Activated naive CD4-positive, alpha-beta T cell treated with anti-CD3 and anti-CD28 coated beads for 36 hours (primary cell): ENCODE data around the gene BRPF1. TPM values are rescaled to one million over a fixed set of nuclear protein-coding genes. Genes with fewer than 3 reads are reported as not detected.

Experiments used
- CTCF ChIA-PET: fragments of 350-600 bp; sonication (Branson Sonifier 250); formaldehyde crosslinking; loops from one replicate; lab custom pipeline; 2021; ENCODE audit warnings: antibody characterized with exemption; lab: Charles Lee
- DNase-seq: peaks from one replicate; pipeline ENCODE4 v3.0.0-alpha.2; 2020
- H3K27ac Mint-ChIP-seq: one replicate; pipeline ENCODE4 v1.8.0; 2021; ENCODE audit warnings: mild to moderate bottlenecking, mixed read lengths
- H3K27me3 Mint-ChIP-seq: one replicate; pipeline ENCODE4 v1.8.0; 2021; ENCODE audit warnings: low read depth, mixed read lengths
- H3K36me3 Mint-ChIP-seq: one replicate; pipeline ENCODE4 v1.8.0; 2021; ENCODE audit warnings: low read depth, mixed read lengths
- H3K4me1 Mint-ChIP-seq: one replicate; pipeline ENCODE4 v1.8.0; 2021; ENCODE audit warnings: low read depth, mixed read lengths
- H3K4me3 Mint-ChIP-seq: one replicate; pipeline ENCODE4 v1.8.0; 2021; ENCODE audit warnings: mild to moderate bottlenecking, moderate library complexity, mixed read lengths
- H3K9me3 Mint-ChIP-seq: one replicate; pipeline ENCODE4 v1.8.0; 2021; ENCODE audit warnings: mixed read lengths
- intact Hi-C: fragments of 100-400 bp; cut with micrococcal nuclease; formaldehyde crosslinking; loops from one replicate; pipeline ENCODE4 v1.15.1; 2023
- total RNA-seq, 2 experiments: library from RNA; stranded (reverse); gene quantifications; one replicate each; pipeline ENCODE4 v1.2.3, GENCODE V29; 2021

The BRPF1 gene, protein sequence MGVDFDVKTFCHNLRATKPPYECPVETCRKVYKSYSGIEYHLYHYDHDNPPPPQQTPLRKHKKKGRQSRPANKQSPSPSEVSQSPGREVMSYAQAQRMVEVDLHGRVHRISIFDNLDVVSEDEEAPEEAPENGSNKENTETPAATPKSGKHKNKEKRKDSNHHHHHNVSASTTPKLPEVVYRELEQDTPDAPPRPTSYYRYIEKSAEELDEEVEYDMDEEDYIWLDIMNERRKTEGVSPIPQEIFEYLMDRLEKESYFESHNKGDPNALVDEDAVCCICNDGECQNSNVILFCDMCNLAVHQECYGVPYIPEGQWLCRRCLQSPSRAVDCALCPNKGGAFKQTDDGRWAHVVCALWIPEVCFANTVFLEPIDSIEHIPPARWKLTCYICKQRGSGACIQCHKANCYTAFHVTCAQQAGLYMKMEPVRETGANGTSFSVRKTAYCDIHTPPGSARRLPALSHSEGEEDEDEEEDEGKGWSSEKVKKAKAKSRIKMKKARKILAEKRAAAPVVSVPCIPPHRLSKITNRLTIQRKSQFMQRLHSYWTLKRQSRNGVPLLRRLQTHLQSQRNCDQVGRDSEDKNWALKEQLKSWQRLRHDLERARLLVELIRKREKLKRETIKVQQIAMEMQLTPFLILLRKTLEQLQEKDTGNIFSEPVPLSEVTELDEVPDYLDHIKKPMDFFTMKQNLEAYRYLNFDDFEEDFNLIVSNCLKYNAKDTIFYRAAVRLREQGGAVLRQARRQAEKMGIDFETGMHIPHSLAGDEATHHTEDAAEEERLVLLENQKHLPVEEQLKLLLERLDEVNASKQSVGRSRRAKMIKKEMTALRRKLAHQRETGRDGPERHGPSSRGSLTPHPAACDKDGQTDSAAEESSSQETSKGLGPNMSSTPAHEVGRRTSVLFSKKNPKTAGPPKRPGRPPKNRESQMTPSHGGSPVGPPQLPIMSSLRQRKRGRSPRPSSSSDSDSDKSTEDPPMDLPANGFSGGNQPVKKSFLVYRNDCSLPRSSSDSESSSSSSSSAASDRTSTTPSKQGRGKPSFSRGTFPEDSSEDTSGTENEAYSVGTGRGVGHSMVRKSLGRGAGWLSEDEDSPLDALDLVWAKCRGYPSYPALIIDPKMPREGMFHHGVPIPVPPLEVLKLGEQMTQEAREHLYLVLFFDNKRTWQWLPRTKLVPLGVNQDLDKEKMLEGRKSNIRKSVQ (N-terminal part only)
- 10 to 100 TPM; 16.8 to 19.4 TPM for total RNA-seq

DNA sequence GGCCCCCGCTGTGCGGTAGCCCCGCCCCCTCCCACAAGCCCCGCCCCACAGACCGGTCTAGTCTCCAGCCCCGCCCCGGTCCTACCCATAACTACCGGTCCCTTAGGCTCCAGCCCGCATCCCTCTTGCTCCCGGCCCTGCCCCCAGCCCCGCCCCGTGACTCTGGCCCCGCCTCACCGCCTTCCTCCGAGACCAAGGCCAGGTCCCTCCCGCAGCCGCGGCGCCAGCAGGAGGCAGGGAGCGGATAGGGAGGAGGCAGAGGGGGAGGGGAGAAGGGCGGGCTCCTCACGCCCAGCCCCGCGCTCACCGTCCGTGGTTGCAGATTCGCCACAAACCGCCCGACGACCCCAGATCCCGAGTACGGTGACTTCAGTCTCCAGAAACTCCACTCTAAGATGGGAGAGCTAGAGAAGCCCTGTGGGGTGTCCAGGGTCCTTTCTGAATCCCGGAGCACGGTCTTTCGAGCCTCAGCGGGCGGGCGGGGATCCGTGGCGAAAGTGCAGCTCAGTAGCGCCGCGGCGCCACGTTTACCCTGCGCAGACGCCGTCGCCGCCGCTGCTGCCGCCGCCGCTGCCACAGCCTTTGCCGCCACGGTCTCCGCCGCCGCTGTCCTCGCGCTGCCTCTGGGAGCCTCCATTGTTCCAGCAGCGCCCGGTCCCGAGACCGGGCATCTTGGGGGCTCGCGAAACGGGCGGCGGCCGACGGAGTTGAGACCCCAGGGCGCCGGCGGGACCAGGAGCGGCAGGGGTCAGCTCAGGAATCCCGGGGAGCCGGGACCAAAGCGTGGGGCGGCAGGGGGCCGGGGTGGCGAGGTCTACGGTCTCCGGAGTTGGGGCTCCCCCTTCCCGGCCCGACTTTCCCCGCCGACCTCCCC lies at the start of gene BRPF1:
TSS of gene BRPF1 (plus strand) at position 530 of the 874 bp plus-strand sequence. CDS start 2,406 bp downstream, outside the sequence.
- H3K27me3 Mint-ChIP-seq: no peaks in the 10 kb centered on the region
- peak; percentile 100 for DNase-seq
- H3K27ac Mint-ChIP-seq: peak within 1 kb of the TSS; percentile 95
- no peaks in the 10 kb centered on the region for H3K9me3 Mint-ChIP-seq
- CTCF ChIA-PET: interaction anchor here (1.0 to 1.7 kb wide), 4 partner anchors 9 to 47 kb away, joined by 3 to 4 read pairs (median 4); partner anchors contain the start of genes CAMK1 and OGG1
- H3K36me3 Mint-ChIP-seq: peaks cover 11% of the 10 kb centered on the region
- intact Hi-C loops: loop anchor here (1.0 to 5.0 kb wide), 13 partner anchors 19 to 768 kb away; partner anchors contain the start of genes CRELD1, EMC3, JAGN1 and MTMR14
- H3K4me1 Mint-ChIP-seq: peaks cover 59% of the 10 kb centered on the region
- peak within 1 kb of the TSS; percentile 84 for H3K4me3 Mint-ChIP-seq

DNA sequence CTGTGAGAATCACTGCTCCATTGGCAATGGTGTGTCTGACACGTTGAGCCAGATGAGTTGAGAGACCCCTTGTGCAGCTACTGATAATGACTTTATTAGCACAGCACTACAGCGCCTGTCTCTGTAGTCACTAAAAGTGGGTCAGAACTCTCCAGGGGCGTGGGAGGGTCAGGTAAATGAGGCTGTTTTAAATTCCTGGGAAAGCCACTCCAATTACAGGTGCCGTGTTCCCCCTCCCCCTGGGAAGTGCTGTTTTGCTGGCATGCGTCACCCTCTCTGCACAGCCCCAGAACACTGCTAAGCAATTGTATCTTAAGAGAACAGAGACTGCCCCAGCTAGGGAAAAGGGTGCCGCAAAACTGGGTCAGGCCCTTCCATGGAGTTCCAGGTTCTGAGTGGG lies 49.4 kb upstream of the BRPF1 start:
- CTCF ChIA-PET: no interaction called here
- Mint-ChIP-seq H3K27ac (no peak overlapping the region), H3K36me3 (peaks cover 46% of the 10 kb centered on the region), H3K4me1 (no peaks in the 10 kb centered on the region), H3K27me3 (no peaks in the 10 kb centered on the region), H3K9me3 (no peaks in the 10 kb centered on the region), H3K4me3 (no peak overlapping the region)
- no peak for DNase-seq
- intact Hi-C loops: no loop called here

DNA sequence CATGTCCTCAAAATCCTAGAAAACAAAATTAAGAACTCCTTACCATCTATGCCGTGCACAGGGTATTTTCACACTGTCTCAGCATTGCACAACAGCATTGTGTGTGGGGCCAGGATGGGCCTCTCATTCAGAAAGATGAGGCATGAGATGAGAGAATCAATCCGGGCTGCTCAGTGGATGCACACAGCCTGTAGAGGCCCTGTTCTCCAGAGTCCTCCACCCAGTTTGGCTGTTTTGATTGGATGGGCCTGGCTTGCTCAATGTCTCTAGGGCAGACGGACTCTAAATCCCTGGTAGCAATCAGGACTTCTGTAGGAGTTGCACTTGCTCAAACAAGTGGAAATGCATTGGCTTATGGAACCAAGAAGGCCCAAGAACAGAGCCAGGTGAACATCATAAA lies 48.1 kb upstream of the BRPF1 start:
- intact Hi-C loops: no loop called here
- no peaks in the 10 kb centered on the region for H3K27me3 Mint-ChIP-seq
- no peaks in the 10 kb centered on the region for H3K9me3 Mint-ChIP-seq
- H3K4me3 Mint-ChIP-seq: no peak overlapping the region
- H3K27ac Mint-ChIP-seq: no peak overlapping the region
- peaks cover 47% of the 10 kb centered on the region for H3K36me3 Mint-ChIP-seq
- CTCF ChIA-PET: interaction anchor here (0.6 kb wide), 1 partner anchor 300 kb away, joined by 4 read pairs; no protein-coding TSS in a partner anchor
- H3K4me1 Mint-ChIP-seq: no peaks in the 10 kb centered on the region
- no peak for DNase-seq

DNA sequence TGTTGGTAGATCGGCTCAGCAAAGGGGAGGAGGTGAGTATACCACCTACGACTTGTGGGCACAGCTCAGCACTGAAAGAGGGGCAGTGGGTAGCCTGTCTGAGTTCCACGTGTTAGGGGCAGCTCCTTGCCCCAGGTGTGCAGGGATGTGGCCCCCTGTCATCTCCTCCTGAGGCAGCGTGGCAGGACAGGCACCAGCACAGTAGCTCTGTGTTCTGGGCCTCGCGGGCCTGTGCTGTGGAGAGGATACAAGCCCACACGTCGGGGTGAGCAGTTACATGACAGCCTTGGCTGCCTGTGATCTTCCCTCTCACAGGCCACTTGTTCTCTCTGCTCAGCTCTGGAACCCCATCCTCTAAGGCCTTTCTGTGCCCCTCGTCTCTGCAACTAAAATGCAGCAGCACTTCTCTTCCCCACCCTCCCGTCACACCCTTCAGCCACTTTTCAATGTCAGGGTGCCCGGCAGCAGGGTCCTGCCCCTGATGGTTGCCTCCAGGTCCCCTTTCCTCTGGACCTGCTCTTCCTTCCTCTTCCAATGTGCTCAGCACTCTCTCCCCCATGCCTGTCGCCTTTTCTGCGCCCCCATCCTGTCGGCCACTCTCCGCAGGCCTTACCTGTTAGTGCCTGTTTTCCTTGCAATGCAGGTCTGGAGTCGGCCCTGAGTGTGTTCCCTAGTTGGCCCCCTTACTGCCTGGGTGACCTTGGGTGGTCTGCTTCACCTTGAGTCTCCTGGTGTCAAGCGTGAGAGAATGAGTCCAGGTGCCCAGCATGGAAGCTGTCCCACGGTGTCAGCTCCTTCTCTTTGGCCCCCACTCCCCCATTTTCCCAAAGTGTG lies 46.1 kb upstream of the BRPF1 start:
- CTCF ChIA-PET: no interaction called here
- intact Hi-C loops: no loop called here
- H3K4me1 Mint-ChIP-seq: no peaks in the 10 kb centered on the region
- H3K27me3 Mint-ChIP-seq: no peaks in the 10 kb centered on the region
- no peak for DNase-seq
- H3K36me3 Mint-ChIP-seq: peaks cover 40% of the 10 kb centered on the region
- no peak overlapping the region for H3K27ac Mint-ChIP-seq
- H3K4me3 Mint-ChIP-seq: no peak overlapping the region
- no peaks in the 10 kb centered on the region for H3K9me3 Mint-ChIP-seq

DNA sequence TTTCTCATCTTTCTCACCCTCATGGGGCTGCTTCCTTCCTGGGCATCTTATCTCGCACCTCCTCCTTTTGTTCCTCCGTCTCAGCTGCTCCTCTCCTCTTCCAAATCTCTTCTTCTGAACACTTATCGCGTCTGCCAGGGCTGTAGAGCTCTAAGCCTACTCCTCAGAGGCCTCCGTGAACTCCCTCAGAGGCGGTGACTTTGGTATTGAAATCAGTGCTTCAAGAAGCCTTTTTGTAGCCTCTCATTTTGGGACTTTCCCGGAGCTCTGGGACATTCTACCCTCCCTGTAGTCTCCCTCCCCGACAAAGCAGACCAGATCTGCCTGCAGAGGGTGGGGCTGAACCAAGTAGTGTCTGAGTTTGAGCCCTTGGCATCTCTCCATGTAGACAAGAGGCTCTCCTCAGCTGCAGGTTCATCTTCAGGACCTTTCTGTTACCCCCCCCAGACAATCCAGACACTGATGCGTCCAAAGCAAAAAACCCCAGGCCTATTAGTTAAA lies 45.4 kb upstream of the BRPF1 start:
- no peak for DNase-seq
- intact Hi-C loops: no loop called here
- Mint-ChIP-seq H3K27me3 (no peaks in the 10 kb centered on the region), H3K36me3 (peaks cover 36% of the 10 kb centered on the region), H3K27ac (no peak overlapping the region), H3K9me3 (no peaks in the 10 kb centered on the region), H3K4me3 (no peak overlapping the region), H3K4me1 (no peaks in the 10 kb centered on the region)
- CTCF ChIA-PET: no interaction called here

DNA sequence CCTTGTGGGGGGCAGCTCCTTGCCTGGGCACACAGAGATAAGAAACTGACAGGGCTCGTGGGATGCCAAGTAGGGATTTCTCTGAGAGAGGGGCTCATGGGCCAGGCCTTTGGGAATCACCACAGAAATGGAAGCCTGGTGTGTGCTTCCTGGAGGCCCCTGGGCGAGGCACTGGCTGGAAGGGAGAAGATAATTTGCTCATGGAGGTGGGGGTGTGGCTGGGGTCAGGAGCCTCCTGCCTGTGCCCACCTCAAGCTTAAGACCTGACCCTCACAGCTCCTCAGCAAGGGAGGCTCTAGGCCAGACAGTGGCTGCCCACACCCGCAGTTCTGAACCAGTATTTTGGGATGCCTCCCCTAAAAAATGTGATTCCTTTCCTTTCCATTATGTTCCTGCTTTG lies 44.8 kb upstream of the BRPF1 start:
- Mint-ChIP-seq H3K27ac (no peak overlapping the region), H3K36me3 (peaks cover 36% of the 10 kb centered on the region), H3K4me1 (no peaks in the 10 kb centered on the region), H3K27me3 (no peaks in the 10 kb centered on the region), H3K9me3 (no peaks in the 10 kb centered on the region), H3K4me3 (no peak overlapping the region)
- DNase-seq: no peak
- CTCF ChIA-PET: no interaction called here
- intact Hi-C loops: no loop called here

DNA sequence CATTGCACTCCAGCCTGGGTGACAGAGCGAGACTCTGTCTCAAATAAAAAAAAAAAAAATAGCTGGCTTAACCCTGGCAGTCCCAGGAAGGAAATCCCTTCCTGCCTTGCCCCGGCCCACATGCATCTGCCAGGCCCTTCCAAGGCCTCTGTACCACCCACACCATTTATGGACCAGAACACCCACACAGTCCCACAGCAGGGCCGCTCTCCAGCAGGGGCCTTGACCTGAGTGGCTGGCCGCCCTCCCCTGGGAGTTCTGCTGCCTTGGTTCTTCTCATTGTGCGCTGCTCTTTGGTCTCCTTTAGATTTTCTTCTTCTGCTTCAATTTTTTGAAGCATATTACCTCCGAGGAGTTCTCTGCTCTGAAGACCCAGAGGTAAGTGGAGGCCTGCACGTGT lies 44.0 kb upstream of the BRPF1 start:
- H3K4me1 Mint-ChIP-seq: no peaks in the 10 kb centered on the region
- no peaks in the 10 kb centered on the region for H3K27me3 Mint-ChIP-seq
- H3K36me3 Mint-ChIP-seq: peaks cover 37% of the 10 kb centered on the region
- H3K9me3 Mint-ChIP-seq: no peaks in the 10 kb centered on the region
- CTCF ChIA-PET: no interaction called here
- intact Hi-C loops: no loop called here
- no peak overlapping the region for H3K27ac Mint-ChIP-seq
- H3K4me3 Mint-ChIP-seq: no peak overlapping the region
- DNase-seq: no peak

DNA sequence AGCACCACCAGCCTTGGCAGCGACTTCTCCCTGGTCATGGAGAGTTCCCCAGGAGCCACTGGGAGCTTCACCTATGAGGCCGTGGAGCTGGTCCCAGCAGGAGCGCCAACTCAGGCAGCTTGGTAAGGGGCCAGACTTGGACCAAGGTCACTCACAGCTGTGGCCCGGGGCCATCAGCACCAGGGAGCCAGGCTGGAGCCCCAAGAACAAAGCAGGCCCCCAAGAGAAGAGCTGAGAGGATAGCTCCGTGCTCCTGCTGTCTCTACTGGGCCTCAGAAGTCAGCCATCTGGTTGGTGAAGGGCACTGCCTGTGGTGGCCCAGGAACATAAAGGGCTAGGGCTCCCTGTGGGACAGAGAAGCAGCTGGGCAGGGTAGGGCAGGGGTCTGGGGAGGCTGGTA lies 42.6 kb upstream of the BRPF1 start:
- Mint-ChIP-seq H3K9me3 (no peaks in the 10 kb centered on the region), H3K4me3 (no peak overlapping the region), H3K4me1 (no peaks in the 10 kb centered on the region), H3K36me3 (peaks cover 35% of the 10 kb centered on the region), H3K27ac (no peak overlapping the region), H3K27me3 (no peaks in the 10 kb centered on the region)
- intact Hi-C loops: no loop called here
- CTCF ChIA-PET: no interaction called here
- no peak for DNase-seq

DNA sequence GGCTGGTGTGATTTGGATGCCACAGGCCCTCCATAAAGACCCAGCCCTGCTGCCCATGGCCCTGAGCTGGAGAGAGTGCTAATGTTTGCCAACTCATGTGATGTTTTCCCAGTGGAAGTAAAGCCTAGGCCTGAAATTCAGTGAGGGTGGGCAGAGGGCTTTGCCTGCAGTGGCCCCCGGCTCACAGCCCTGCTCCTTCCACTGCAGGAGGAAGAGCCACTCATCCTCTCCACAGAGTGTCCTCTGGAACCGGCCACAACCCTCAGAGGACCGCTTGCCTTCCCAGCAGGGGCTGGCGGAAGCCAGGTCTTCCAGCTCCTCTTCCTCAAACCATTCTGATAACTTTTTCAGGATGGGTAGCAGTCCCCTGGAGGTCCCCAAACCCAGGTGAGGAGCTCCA lies 41.8 kb upstream of the BRPF1 start:
- H3K4me1 Mint-ChIP-seq: no peaks in the 10 kb centered on the region
- CTCF ChIA-PET: no interaction called here
- H3K9me3 Mint-ChIP-seq: no peaks in the 10 kb centered on the region
- H3K4me3 Mint-ChIP-seq: no peak overlapping the region
- no peak overlapping the region for H3K27ac Mint-ChIP-seq
- H3K36me3 Mint-ChIP-seq: peaks cover 31% of the 10 kb centered on the region
- no peaks in the 10 kb centered on the region for H3K27me3 Mint-ChIP-seq
- no peak for DNase-seq
- intact Hi-C loops: no loop called here

DNA sequence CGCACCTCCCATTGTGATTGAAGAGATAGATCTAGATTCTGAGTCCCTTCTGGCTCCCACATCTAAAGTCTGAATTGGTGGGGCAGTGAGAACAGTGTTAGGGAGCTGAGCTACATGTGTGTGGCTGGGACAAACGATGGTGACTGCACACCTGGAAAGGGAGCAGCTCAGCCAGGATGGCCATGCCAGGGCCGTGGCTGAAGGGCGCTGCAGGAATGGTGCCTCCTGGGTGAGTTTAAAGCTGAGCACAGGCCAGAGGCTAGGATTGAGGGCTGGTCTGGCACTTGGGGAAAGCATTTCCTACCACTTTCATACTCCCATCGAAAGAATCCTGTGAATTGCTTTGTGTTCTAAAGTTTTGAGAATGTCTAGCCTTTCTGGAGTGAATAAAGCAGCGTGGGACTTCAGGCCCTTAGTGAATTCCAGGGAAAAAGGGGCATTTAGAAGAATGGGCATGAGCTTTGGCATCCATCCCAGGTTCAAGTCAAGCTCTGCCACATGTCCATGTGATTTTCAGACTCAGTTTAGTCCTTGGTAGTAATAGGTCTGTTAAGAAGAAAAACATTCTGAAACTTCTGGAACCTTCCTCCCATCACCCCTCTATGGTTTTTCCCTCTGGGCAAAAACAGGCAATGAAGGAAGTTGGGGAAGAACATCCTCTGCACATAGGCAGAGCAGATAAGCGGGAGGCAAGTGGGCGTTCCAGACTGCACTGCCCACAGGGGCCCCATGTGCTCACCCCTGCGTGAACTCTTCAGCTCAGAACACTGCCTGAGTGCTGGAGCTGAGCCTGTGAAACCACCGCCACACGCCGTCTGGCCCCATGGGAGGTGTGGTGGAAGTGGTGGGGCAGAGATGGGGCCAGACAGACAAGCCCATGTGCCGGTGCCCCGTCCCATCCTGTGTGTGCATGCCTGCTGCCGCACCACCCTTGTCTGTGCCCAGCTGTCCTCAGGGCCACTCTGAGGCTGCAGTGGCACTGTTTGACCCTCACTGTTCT lies 40.8 kb upstream of the BRPF1 start:
- no peak overlapping the region for H3K4me3 Mint-ChIP-seq
- no peaks in the 10 kb centered on the region for H3K27me3 Mint-ChIP-seq
- DNase-seq: no peak
- no peaks in the 10 kb centered on the region for H3K9me3 Mint-ChIP-seq
- intact Hi-C loops: no loop called here
- CTCF ChIA-PET: no interaction called here
- no peak overlapping the region for H3K27ac Mint-ChIP-seq
- no peaks in the 10 kb centered on the region for H3K4me1 Mint-ChIP-seq
- peaks cover 26% of the 10 kb centered on the region for H3K36me3 Mint-ChIP-seq
